GM19438 (cell line): ENCODE results near the gene TLR3.
A peak's percentile ranks its signal among the peaks of the same experiment; 100 is the strongest.
"Not testable (repeated sequence)": the region's sequence is repeated elsewhere in the genome, so short reads cannot be mapped to it uniquely, and the experiment has no call there.

Experiments used
- ATAC-seq: cut with Tn5 transposase; IDR thresholded peaks from one replicate; pipeline ENCODE4 v1.9.1; 2021; ENCODE audit warnings: low read depth; ENCODE audit not compliant: unreplicated experiment

Gene TLR3

DNA sequence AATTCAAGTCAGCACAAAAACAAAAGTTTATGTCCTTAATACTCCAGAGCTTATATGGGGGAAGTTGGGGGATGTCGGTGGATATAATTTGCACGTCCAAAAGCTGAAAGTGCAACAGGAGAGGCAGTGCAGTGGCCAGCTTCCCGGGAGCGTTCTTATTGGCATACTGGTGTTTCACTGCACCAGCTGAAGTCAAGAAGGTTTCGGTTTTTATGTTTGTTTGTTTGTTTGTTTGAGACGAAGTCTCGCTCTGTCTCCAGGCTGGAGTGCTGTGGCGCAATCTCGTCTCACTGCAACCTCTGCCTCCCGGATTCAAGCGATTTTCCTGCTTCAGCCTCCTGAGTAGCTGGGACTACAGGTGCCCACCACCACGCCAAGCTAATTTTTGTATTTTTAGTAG lies 28.6 kb upstream of the TLR3 start:
- no peak for ATAC-seq

DNA sequence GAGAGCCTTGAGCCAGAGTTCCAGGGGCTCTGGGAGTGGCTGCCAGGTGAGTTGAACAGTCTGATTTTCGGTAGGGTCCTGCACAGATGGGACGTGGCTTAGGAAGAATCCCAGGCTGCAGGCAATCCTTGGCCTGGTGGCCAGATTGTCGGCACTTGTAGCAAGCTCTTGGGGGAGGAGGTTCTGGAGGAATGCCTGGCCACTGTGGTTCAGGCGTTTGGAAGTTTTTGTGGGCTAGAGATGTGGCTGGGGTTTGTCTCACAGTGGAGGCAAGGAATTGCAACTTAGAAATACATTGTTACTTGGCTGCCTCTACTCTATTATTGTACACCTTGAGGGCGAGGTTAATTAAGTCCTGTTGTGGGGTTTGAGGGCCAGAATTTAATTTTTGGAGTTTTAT lies 21.5 kb upstream of the TLR3 start:
- ATAC-seq: not testable (repeated sequence)

DNA sequence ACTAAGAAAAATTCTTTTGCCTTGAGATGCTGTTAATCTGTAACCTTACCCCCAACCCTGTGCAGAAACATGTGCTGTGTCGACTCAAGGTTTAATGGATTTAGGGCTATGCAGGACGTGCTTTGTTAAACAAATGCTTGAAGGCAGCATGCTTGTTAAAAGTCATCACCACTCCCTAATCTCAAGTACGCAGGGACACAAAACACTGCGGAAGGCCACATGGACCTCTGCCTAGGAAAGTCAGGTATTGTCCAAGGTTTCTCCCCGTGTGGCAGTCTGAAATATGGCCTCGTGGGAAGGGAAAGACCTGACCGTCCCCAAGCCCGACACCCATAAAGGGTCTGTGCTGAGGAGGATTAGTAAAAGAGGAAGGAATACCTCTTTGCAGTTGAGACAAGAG lies 18.8 kb upstream of the TLR3 start:
- not testable (repeated sequence) for ATAC-seq

DNA sequence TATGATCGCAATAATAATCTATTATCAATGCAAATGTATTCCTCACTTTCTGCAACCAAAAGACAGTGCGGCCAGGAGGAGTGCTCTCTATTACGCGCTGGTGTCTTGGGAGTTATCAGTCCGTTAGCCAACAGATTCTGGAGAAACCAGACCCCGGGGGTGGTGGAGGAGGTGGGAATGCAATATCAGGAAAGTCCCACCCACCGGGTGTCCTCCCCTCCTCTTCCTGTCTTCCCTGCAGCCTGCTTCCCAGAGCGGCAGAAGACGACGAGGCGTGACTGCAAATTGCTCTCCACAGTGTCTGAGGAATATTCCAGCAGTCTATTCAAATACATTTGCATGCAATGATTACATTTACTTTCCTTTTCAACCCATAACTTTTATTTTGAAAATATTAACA lies 17.9 kb upstream of the TLR3 start:
- ATAC-seq: no peak

DNA sequence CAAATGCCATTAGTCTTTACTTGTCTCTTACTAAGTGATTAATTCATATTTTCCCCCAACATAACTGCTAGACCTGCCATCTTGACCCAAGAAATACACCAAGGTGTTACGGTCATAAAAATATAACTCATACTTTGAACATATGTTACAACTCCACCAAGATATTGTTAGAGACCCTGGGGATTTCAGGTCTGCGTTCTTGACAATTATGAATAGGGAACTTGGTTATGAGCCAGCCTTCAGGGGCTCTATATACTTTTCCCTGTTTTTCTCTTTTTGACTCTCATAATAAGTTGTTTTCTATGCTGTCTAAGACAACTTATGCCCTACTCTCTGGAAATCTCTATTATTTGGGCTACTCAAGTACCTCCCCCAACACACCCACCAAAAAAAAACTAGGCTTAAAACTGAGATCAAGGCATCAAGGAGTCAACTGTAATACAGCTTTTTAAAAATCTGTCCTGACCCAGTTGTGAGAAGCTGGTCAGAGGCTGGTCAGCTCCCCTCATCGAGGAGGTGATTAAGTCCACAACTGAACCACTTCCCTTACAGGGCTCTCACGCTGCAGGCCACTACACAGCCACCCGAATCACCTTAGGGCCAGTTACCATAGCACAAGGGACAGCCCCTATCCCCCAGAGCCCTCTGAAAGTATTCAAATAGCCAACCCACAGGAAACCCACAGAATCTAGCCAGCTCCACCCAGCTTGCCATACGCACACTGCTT lies 10.5 kb upstream of the TLR3 start:
- ATAC-seq: peak; percentile 100

DNA sequence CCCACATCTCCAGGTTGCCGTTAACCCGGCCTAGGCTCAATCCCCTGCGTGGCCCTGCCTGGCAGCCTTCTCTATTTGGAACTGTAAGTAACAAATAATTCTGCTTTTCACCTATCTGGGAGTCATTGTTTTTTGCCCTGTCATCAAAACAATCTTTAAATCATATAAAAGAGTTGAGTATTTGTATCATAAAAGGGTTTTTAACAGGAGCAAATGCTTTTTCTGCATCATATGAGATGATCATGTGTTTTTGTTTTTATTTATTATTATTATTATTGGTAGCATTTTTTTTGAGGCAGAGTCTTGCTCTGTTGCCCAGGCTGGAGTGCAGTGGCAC lies 10.0 kb upstream of the TLR3 start:
- no peak for ATAC-seq

DNA sequence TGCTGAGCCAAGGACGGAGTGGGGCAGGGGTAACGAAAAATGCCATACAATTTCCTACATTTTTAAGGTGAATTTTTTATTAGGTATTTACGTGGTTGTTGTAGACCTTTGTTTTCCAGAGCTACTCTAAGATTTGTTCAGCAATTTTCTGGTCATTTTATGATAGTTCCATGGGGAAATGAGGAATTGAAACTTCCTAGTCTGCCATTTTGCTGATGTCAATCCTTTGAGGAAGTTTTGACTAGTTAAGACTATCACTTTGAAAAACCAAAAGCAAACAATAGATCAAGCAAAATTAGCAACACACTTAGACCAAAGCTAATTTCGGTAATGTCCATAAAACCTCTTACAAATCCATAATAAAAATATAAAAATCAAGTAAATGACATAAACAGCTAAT lies 7.0 kb upstream of the TLR3 start:
- no peak for ATAC-seq

DNA sequence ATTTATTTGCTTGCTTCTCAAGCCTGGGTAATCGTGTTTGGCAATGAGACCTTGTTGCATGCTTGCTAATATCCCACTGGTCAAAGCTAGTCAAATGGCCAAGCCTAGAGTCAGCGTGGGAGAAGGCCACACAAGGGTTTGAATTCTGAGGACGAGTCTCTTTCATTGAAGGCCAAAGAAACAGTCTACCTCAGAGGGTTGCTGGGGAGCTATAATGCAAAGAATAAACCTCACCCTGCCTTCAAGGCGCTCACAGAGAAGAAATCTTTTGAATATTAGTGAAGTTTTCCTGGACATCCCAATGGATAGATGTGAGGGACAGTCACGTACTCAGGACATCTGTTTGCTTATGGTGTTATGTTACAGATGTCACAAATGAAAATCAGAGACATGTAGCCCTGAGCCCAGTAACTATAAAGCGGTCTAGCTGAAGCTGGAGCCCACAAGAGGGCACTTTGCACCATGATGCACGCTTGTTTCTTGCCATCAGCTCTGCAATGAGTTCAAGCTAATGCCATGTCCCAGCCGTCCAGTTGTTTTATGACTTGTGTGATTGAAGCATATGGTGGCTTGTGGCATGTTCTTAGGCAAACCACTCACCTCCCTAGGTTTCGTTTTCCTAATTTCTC lies 1.1 kb upstream of the TLR3 start:
- ATAC-seq: peak; percentile 93

DNA sequence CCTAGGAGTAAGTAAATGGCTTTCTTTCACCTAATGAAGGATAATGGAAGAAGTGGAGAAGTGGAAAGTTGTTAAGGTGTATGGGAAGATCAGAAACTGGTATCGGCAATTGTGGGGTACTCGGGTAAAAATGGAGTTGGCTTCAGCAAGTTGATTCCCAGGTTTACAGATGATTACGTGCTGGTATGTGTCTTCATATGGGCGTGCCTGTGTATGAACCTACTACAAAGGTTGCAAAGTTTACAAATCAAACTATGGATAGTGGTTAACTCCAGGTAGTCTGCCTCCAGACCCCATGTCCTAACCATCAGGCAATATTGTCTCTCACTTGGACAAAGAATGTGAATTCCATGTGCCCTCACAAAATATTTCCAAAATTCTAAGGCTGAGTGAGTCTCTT lies 773 bp downstream of the TLR3 start:
- no peak for ATAC-seq

DNA sequence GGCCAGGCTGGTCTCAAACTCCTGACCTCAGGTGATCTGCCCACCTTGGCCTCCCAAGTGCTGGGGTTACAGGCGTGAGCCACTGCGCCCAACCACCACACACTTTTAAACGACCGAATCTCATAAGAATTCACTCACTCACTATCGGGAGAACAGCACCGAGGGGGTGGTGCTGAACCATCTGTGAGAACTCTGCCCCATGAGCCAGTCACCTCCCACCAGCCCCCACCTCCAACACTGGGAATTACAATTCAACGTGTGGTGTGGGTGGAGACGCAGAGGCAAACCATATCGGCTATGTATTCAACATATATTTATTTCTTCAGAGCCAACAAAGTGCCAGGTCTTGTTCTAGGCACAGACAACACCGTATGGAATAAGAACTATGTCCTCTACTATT lies 3.6 kb downstream of the TLR3 start:
- no peak for ATAC-seq

DNA sequence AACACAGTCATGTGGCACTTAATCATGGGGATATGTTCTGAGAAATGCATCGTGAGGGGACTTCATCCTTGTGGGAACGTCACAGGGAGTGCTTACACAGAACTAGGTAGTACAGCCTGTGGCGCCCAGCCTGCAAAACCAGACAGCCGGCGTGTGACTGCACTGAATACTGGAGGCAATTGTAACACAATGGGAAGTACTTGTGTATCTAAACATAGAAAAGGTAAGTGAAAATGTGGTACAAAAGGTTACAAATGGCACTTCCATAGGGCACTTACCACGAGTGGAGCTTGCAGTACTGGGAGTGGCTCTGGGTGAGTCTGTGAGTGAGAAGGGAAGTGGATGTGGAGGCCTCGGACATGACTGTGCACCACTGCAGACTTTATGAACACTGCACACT lies 5.2 kb downstream of the TLR3 start:
- ATAC-seq: no peak

DNA sequence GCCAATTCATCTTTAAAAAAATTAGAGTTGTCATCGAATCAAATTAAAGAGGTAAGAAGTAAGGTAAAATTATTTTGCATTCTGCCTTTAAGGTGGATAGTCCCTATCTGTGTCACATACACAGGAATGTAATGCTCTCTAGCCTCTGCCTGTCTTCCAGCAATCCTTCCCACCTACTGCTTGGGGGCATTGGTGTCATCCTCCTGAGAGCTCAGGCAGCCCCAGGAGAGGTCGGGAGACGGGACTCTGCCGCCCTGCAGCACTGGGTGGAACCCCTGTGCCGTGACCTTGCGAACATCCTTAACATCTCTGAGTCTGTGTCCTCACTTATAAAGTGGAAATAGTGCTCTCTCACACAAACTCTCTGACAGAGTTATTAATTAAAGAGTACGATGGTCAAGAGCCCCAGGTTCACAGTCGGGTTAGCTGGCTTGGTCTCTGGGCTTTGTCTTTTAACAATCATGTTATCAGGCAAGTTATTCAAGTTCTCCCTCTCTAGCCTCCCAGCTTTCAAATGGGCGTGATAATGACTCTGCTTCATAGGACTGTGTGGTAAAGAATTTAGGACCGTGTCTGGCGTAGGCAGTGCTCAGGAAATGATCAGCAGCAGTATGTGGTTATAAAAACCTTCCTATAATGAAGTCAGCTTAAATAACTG lies 10.2 kb downstream of the TLR3 start:
- no peak for ATAC-seq

DNA sequence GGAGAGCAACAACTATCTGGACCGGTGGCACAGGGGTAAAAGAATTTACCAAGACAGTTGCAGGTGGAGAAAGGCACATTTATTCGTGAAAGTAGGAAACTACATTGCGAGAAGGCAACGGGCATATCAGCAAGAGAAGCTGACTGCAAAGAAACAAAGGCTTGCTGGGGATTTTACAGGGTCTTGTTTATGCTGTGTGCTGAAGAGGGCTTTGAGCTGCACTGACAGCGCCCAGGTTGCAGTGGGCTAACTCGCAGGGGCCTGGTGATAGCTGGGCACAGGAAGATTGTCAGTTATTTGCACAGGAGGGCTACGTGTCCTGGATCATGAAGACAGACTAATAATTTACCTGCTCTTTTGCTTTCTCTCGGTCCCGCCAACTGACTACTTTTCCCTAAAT lies 10.7 kb downstream of the TLR3 start:
- ATAC-seq: no peak

DNA sequence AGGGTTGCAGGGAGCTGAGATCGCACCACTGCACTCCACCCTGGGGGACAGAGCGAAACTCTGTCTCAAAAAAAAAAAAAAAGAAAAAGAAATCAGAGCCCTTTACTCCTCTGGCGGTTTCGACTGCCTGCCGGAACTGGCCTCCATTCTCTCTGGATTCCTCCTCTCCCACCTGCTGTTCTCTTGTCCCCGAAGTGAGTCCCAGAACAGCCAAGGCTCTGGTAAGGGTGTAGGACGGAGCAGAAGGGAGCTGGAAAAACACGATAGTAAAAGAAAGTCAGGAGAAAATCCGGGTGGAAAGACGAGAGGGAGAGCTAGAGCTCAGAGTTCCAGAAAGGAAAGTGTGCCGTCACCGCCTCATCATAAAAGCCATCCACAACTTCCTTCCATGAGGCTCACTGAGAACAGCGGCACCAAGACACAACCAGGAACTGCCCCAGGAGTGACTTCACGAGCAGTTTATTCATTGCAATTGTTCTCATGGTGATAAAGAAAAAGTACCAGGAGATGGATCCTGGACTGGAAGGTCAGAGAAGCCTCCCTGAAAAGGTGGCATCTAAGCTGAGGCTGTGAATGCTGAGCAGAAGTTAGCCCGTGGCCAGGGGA lies 12.3 kb downstream of the TLR3 start:
- no peak for ATAC-seq

DNA sequence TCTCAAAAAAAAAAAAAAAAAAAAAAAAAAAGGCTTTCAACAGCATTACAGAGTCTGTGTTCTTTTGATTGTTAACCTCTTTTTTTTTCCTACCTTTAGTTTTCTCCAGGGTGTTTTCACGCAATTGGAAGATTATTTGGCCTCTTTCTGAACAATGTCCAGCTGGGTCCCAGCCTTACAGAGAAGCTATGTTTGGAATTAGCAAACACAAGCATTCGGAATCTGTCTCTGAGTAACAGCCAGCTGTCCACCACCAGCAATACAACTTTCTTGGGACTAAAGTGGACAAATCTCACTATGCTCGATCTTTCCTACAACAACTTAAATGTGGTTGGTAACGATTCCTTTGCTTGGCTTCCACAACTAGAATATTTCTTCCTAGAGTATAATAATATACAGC lies 13.3 kb downstream of the TLR3 start:
- no peak for ATAC-seq

DNA sequence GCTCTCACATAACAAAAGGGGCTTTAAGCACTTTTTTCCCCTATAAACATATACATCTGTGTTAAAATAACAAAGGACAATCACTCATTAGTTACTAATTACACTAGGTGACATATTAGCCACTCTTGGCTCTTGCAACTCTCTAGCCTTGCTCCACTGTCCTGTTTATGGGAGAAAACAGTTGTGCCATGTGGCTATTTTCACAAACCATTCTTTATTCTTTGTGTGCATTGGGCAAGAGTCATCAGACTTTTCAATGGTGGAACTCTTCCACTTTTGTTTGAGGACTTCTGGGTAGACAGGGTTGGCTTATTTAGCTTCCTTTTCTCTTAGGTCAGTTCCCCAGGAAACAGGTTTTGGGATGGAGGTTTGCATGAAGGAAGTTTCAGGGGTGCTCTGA lies 19.6 kb downstream of the TLR3 start:
- ATAC-seq: no peak

DNA sequence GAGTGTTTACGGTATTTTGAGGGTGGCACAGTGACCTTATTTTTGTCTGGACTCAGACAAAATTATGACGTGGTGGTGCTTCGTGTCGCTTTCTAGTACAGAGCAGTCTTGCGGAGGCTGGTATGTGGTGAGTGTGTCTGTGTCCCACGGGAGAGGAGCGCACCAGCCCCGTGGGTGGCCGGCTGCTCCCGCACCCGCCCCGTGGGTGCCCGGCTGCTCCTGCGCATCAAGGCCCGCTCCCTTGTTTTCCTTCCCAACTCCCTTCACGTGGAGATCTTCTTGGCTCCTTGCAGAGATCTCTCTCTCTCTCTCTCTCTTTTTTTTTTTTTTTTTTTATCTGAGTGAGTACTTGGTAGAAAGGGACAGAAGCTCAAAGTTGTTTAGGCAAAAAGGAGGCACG lies 23.3 kb downstream of the TLR3 start:
- no peak for ATAC-seq

DNA sequence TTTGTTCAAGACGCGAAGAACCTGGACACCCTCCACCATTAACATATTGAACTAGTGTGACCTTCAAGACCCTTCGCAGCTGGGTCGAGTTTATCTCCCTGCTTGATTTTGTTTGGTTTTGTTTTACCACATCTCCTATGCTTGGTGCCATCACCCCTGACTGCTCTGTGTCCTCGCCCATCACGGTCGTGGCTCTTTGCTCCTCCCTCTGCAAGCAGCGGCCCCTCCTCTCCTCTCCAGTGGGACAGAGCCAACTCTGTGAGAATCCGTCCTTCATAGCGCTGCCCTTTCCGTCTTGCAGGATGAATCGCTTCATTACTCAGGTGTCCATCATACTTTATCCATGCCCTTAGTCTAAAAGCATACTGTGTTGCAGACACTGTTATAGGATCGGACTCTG lies 26.4 kb downstream of the TLR3 start:
- ATAC-seq: no peak

DNA sequence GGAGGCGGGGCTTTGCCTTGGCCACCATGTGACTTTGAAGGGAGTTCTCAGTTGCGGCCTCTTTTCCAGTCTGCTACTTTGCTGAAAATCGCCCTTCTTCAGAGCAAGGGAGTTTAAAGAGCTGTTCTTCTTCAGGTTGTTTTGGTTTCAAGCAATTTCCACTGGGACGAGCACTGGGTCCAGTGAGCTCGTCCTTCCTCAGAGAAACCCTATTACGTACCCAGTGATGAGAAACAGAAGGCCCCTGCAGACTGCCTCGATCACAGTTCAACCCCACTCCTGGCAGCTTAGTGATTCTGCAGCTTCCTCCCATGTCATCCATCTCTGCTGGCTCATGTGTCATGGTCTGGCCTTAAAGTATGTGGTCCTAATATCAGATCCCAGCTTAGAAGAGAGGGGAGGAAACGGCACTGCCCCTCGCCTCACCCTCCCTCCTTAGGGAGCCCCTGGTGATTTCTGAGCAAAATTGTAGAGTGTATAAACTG lies 27.8 kb downstream of the TLR3 start:
- ATAC-seq: no peak

DNA sequence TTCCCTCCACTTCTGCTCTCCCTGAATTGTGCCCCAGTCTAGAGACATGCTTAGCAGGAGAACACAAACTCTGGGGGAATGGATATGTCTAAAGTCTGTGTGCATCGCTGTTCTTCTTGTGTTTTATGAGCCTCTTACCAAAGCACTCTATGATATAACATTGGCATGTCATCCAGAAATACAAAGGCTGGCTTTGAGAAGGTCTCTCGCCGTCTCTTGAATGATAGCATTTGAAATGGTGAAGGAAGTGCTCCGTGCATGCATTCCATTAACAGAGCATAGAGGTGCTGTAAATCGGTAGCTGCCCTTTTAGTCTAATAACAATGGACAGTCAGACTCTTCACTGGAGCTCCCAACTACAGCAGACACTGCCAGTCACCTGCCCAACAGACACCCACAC lies 28.4 kb downstream of the TLR3 start:
- ATAC-seq: no peak

DNA sequence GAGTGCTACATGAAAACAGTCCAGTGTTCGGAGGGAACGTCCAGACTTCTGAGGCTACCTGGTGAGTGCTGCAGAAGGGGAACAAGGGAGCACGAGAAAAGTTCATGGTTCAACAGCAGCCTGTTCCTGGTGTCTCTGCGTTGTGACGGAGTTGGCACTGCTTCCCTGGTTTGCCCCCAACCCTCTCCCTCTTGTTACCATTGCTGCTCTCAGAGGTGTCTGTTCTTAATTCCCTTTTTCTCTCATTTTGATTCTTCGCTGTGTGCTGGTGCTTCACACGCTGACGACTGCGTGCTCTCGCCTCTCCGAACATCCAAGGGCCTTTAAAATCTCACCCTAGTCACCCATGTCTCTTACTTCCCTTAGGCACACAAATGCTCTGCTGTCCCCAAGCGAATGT lies 34.0 kb downstream of the TLR3 start:
- no peak for ATAC-seq
